Left lung (tissue), 10 donors: ENCODE measurements around the gene LYRM2. TPM values are rescaled to one million over a fixed set of nuclear protein-coding genes. Genes with fewer than 3 reads are reported as not detected.

Experiments used
- ATAC-seq: fragments of 200-7000 bp; cut with Tn5 transposase; one replicate; pipeline ENCODE4 v1.9.1; 2020; ENCODE audit warnings: moderate library complexity
- DNase-seq, 4 donors: peaks; one replicate each; pipeline ENCODE4 v3.0.0-alpha.2; 2013 to 2020
- H3K27ac ChIP-seq, 2 donors: fragments of 200-600 bp; sonication (generic) in 1 of 2; one replicate each; pipeline versions ENCODE4 v1.5.0 to v1.8.0; 2020 to 2021
- H3K27me3 ChIP-seq, 2 donors: fragments of 200-600 bp; sonication (generic) in 1 of 2; one replicate each; pipeline versions ENCODE4 v1.5.0 to v1.8.0; 2020 to 2021
- H3K36me3 ChIP-seq, 2 donors: fragments of 200-600 bp; sonication (generic) in 1 of 2; one replicate each; pipeline versions ENCODE4 v1.5.0 to v1.8.0; 2020 to 2021
- H3K4me1 ChIP-seq, 2 donors: fragments of 200-600 bp; one replicate each; pipeline ENCODE4 v1.8.0; 2021
- H3K4me3 ChIP-seq, 2 donors: fragments of 200-600 bp; sonication (generic) in 1 of 2; one replicate each; pipeline versions ENCODE4 v1.5.0 to v1.8.0; 2020 to 2021; ENCODE audit warnings: mild to moderate bottlenecking in 1 of 2
- H3K9me3 ChIP-seq, 2 donors: fragments of 200-600 bp; sonication (generic) in 1 of 2; one replicate each; pipeline versions ENCODE4 v1.5.0 to v1.8.0; 2020 to 2021
- intact Hi-C, 2 donors: fragments of 100-400 bp; cut with DNase I; formaldehyde crosslinking; loops; one replicate each; pipeline versions ENCODE4 v1.11.2 to v1.14.2; 2022
- polyA plus RNA-seq, 6 donors: library from polyadenylated mRNA; unstranded; fragments of 120-200 nt; gene quantifications; one replicate each; pipeline ENCODE4 v1.2.1, GENCODE V29; 2013; ENCODE audit not compliant: insufficient read length in 6 of 6
- total RNA-seq, 2 donors: library from RNA; stranded (reverse); fragmentation: NEBNext Ultra II Directional; extraction: Animal tissue kit (Norgen Biotek cat#: 25700); gene quantifications; one replicate each; pipeline ENCODE4 v1.2.1, GENCODE V29; 2021
- TF ChIP-seq, protein P1 (sequence below), 2 donors: fragments of 200-600 bp; sonication (generic) in 1 of 2; IDR thresholded peaks; one replicate each; pipeline versions ENCODE4 v1.5.0 to v1.8.0; 2021; ENCODE audit warnings: antibody characterized with exemption in 2 of 2
- donor health status: DM: no; HTN: yes; CAD: no.
- donor health status: DM: no; HTN: no; CAD: no.

LYRM2 gene
- total and polyA plus RNA-seq, 8 donors: 34.4 to 46.4 (median 41.8) TPM

- TF ChIP-seq, protein P1, sequence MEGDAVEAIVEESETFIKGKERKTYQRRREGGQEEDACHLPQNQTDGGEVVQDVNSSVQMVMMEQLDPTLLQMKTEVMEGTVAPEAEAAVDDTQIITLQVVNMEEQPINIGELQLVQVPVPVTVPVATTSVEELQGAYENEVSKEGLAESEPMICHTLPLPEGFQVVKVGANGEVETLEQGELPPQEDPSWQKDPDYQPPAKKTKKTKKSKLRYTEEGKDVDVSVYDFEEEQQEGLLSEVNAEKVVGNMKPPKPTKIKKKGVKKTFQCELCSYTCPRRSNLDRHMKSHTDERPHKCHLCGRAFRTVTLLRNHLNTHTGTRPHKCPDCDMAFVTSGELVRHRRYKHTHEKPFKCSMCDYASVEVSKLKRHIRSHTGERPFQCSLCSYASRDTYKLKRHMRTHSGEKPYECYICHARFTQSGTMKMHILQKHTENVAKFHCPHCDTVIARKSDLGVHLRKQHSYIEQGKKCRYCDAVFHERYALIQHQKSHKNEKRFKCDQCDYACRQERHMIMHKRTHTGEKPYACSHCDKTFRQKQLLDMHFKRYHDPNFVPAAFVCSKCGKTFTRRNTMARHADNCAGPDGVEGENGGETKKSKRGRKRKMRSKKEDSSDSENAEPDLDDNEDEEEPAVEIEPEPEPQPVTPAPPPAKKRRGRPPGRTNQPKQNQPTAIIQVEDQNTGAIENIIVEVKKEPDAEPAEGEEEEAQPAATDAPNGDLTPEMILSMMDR (IDR thresholded peaks at IDR 0.05): no peak
- ATAC-seq (no peak), DNase-seq (no peak)
- intact Hi-C loops: no loop called here
- Histone ChIP-seq H3K4me3 (no peak overlapping the region), H3K27me3 (no peaks in the 10 kb centered on the region), H3K36me3 (peaks cover 0 to 97% of the 10 kb centered on the region in 2 donors), H3K4me1 (no peaks in the 10 kb centered on the region), H3K9me3 (no peaks in the 10 kb centered on the region), H3K27ac (no peak overlapping the region)
Measured at GRCh38 chr6:89682991-89683390, 44.4 kb upstream of the LYRM2 start.

DNA sequence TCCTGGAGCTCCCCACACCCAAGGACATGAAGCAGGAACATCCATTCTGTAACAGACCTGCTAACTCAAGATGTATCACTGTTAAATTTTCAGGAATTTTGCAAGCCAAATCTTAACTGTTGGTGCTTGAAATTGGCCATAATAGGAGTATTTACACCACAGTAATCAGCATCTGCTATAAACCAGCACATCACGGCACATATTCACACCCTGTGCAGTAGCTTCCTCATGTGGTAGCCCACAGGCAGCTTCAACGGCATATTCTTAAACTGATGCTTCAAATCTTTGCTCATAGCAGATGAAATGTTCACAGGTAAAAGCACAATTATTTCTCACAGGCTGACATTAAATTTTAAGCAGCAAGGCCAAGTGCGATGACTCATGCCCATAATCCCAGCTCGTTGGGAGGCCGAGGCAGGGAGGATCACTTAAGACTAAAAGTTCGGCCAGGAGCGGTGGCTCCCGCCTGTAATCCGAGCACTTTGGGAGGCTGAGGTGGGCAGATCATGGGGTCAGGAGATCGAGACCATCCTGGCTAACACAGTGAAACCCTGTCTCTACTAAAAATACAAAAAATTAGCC lies 43.5 kb upstream of the LYRM2 start:
- Histone ChIP-seq H3K36me3 (peaks cover 0 to 97% of the 10 kb centered on the region in 2 donors), H3K27ac (no peak overlapping the region), H3K4me3 (no peak overlapping the region), H3K4me1 (no peaks in the 10 kb centered on the region), H3K9me3 (no peaks in the 10 kb centered on the region), H3K27me3 (no peaks in the 10 kb centered on the region)
- TF ChIP-seq, protein P1 (IDR thresholded peaks at IDR 0.05): no peak
- ATAC-seq (no peak), DNase-seq (no peak)
- intact Hi-C loops: no loop called here

DNA sequence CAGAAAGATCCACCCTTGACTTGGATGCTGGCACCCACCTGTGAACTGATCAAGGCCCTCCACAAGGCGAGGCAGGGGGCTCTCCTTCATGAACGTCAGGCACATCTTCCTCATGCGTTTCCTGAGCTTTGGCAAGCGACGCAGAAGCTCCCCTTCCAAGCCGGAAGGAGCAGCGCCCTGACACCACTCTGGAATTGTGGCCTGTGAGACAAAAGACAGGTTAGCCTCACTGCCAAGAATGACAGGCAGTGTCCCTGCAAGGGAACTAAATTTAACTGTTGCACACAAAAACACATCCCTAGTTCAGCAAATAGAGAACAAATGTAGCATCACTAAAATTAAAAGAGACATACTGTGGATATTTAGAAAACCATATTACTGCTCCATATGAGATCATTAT lies 42.0 kb upstream of the LYRM2 start:
- no peak overlapping the region for H3K27ac ChIP-seq
- TF ChIP-seq, protein P1 (IDR thresholded peaks at IDR 0.05): no peak
- intact Hi-C loops: no loop called here
- no peaks in the 10 kb centered on the region for H3K9me3 ChIP-seq
- DNase-seq (no peak), ATAC-seq (no peak)
- H3K36me3 ChIP-seq: peaks cover 0 to 97% of the 10 kb centered on the region in 2 donors
- H3K27me3 ChIP-seq: no peaks in the 10 kb centered on the region
- no peak overlapping the region for H3K4me3 ChIP-seq
- no peaks in the 10 kb centered on the region for H3K4me1 ChIP-seq

DNA sequence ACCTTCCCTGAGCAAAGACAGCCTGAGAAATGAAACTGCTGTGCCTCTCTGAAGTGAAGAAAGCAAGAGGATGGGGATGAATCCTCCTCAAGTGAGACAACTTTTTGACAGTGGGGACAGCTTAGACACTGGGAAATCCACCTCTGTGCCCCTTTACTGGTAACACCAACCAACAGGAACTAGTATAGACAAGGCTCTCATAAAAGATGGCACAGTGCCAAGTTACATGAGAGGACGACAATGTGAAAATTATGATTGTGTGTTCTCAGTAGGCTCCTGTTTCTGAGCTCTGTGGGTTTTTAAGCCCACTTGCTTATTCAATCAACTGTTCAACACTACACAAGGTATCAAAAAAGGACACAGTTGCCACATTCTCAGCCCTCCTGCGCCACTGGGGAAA lies 41.6 kb upstream of the LYRM2 start:
- Histone ChIP-seq H3K27me3 (no peaks in the 10 kb centered on the region), H3K4me3 (no peak overlapping the region), H3K27ac (no peak overlapping the region), H3K36me3 (peaks cover 0 to 97% of the 10 kb centered on the region in 2 donors), H3K9me3 (no peaks in the 10 kb centered on the region), H3K4me1 (no peaks in the 10 kb centered on the region)
- TF ChIP-seq, protein P1 (IDR thresholded peaks at IDR 0.05): no peak
- DNase-seq: no peak
- intact Hi-C loops: no loop called here
- no peak for ATAC-seq

GRCh38 chr6:89679215-89680120 lies 40.9 kb upstream of the LYRM2 start:
- Histone ChIP-seq H3K27ac (no peak overlapping the region), H3K9me3 (no peaks in the 10 kb centered on the region), H3K4me3 (no peak overlapping the region), H3K36me3 (peaks cover 0 to 97% of the 10 kb centered on the region in 2 donors), H3K27me3 (no peaks in the 10 kb centered on the region), H3K4me1 (no peaks in the 10 kb centered on the region)
- DNase-seq: no peak
- intact Hi-C loops: no loop called here
- ATAC-seq: no peak
- TF ChIP-seq, protein P1 (IDR thresholded peaks at IDR 0.05): no peak
